Central memory CD8-positive, alpha-beta T cell (primary cell): ENCODE results near the gene CLUH.
"Not testable (repeated sequence)": the region's sequence is repeated elsewhere in the genome, so short reads cannot be mapped to it uniquely, and the experiment has no call there.

Experiments
- ATAC-seq: fragments of 150-1000 bp; cut with Tn5 transposase; replicated peaks from 2 replicates; pipeline ENCODE4 v1.10.0; 2022; ENCODE audit warnings: mild to moderate bottlenecking, moderate FRiP score, moderate number of reproducible peaks; ENCODE audit not compliant: poor library complexity, severe bottlenecking; ENCODE audit errors: extremely low read depth
- DNase-seq, 2 donors: peaks; one replicate each; pipeline ENCODE4 v3.0.0; 2021; ENCODE audit warnings: low spot score in 2 of 2
- H3K27ac Mint-ChIP-seq: one replicate; pipeline ENCODE4 v1.8.0; 2022; ENCODE audit warnings: low read depth, mild to moderate bottlenecking, moderate library complexity, mixed read lengths
- H3K27me3 Mint-ChIP-seq: one replicate; pipeline ENCODE4 v1.8.0; 2022; ENCODE audit warnings: mixed read lengths
- H3K36me3 Mint-ChIP-seq: one replicate; pipeline ENCODE4 v1.8.0; 2022; ENCODE audit warnings: mild to moderate bottlenecking, moderate library complexity, mixed read lengths; ENCODE audit not compliant: insufficient read depth
- H3K4me1 Mint-ChIP-seq: one replicate; pipeline ENCODE4 v1.8.0; 2022; ENCODE audit warnings: mixed read lengths
- H3K4me3 Mint-ChIP-seq: one replicate; pipeline ENCODE4 v1.8.0; 2022; ENCODE audit warnings: mild to moderate bottlenecking, moderate library complexity, mixed read lengths
- H3K9me3 Mint-ChIP-seq: one replicate; pipeline ENCODE4 v1.8.0; 2022; ENCODE audit warnings: mixed read lengths

Gene CLUH

GRCh38 chr17:2684549-2684948 lies 27.0 kb downstream of the CLUH start:
- Mint-ChIP-seq H3K4me1 (peaks cover 14% of the 10 kb centered on the region), H3K36me3 (peaks cover 52% of the 10 kb centered on the region), H3K9me3 (no peaks in the 10 kb centered on the region), H3K4me3 (no peak overlapping the region), H3K27me3 (no peaks in the 10 kb centered on the region), H3K27ac (no peak overlapping the region)
- ATAC-seq (no peak), DNase-seq (no peak)

- ATAC-seq: no peak
- Mint-ChIP-seq H3K4me3 (no peak overlapping the region), H3K36me3 (peaks cover 52% of the 10 kb centered on the region), H3K9me3 (no peaks in the 10 kb centered on the region), H3K4me1 (peaks cover 12% of the 10 kb centered on the region), H3K27me3 (no peaks in the 10 kb centered on the region), H3K27ac (no peak overlapping the region)
- no peak for DNase-seq
Observed at GRCh38 chr17:2683912-2684311, 27.7 kb downstream of the CLUH start.

GRCh38 chr17:2682176-2682938 lies 29.2 kb downstream of the CLUH start:
- ATAC-seq (no peak), DNase-seq (no peak)
- H3K27me3 Mint-ChIP-seq: no peaks in the 10 kb centered on the region
- no peak overlapping the region for H3K27ac Mint-ChIP-seq
- no peaks in the 10 kb centered on the region for H3K9me3 Mint-ChIP-seq
- H3K36me3 Mint-ChIP-seq: peaks cover 51% of the 10 kb centered on the region
- H3K4me3 Mint-ChIP-seq: no peak overlapping the region
- H3K4me1 Mint-ChIP-seq: peaks cover 6% of the 10 kb centered on the region

DNA sequence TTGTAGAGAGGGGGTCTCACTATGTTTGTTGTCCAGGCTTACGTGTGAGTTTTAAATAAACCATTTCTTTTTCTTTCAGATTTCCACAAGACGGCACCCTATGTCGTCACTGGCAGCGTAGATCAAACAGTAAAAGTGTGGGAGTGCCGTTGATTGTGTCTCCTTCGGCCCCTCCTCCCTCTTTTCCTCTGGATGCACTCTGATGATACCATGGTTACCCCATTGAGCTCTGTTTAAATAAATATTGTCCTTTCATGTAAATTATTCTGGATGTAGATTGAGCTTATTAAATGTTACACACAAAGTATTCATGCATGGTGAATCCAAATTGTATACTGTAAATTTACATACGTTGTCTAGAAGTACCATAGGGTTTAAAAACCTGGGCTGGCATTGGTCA lies 29.9 kb downstream of the CLUH start:
- H3K27ac Mint-ChIP-seq: no peak overlapping the region
- no peak for ATAC-seq
- H3K36me3 Mint-ChIP-seq: peaks cover 55% of the 10 kb centered on the region
- H3K27me3 Mint-ChIP-seq: no peaks in the 10 kb centered on the region
- peaks cover 5% of the 10 kb centered on the region for H3K4me1 Mint-ChIP-seq
- no peaks in the 10 kb centered on the region for H3K9me3 Mint-ChIP-seq
- H3K4me3 Mint-ChIP-seq: no peak overlapping the region
- DNase-seq: no peak

- Mint-ChIP-seq H3K36me3 (peaks cover 57% of the 10 kb centered on the region), H3K27me3 (no peaks in the 10 kb centered on the region)
Observed at GRCh38 chr17:2680961-2681360, 30.6 kb downstream of the CLUH start.

DNA sequence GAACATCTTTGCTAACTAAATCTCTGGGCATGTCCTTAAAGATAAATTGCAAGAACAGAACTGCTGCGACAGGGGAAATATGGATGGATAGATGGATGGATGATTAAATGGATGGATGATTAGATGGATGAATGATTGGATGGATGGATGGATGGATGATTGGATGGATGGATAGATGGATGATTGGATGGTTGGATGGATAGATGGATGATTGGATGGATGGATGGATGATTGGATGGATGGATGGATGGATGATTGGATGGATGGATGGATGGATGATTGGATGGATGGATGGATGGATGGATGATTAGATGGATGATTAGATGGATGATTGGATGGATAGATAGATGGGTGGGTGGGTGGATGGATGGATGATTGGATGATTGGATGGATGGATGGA lies 32.3 kb downstream of the CLUH start:
- Mint-ChIP-seq H3K36me3 (peaks cover 59% of the 10 kb centered on the region), H3K4me1 (peaks cover 11% of the 10 kb centered on the region)
- H3K27me3 Mint-ChIP-seq, ATAC-seq, H3K4me3 Mint-ChIP-seq, H3K9me3 Mint-ChIP-seq, DNase-seq, H3K27ac Mint-ChIP-seq: not testable (repeated sequence)

More at GRCh38 chr17:2680961-2681360, 30.6 kb downstream of the CLUH start:
- no peak overlapping the region for H3K27ac Mint-ChIP-seq
- peaks cover 5% of the 10 kb centered on the region for H3K4me1 Mint-ChIP-seq
- ATAC-seq (no peak), DNase-seq (no peak)
- no peaks in the 10 kb centered on the region for H3K9me3 Mint-ChIP-seq
- no peak overlapping the region for H3K4me3 Mint-ChIP-seq

DNA sequence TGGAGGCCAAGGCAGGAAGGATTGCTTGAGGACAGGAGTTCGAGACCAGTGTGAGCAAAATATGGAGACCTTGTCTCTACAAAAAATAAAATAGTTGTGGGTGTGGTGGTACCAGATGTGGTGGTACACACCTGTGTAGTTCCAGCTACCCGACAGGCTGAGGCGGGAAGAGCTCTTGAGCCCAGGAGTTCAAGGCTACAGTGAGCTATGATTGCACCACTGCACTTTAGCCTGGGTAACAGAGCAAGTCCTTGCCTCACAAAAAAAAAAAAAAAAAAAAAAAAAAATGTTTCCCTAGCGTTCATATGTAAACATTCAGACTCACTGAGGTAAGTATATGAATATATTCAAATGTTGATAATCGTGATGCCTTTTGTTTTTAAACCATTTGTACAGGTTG lies 39.5 kb downstream of the CLUH start:
- ATAC-seq (no peak), DNase-seq (no peak)
- Mint-ChIP-seq H3K9me3 (no peaks in the 10 kb centered on the region), H3K36me3 (peaks cover 71% of the 10 kb centered on the region), H3K4me1 (peaks cover 6% of the 10 kb centered on the region), H3K4me3 (no peak overlapping the region), H3K27me3 (no peaks in the 10 kb centered on the region), H3K27ac (no peak overlapping the region)

GRCh38 chr17:2660410-2660809 lies 51.2 kb downstream of the CLUH start:
- not testable (repeated sequence) for H3K4me3 Mint-ChIP-seq, H3K9me3 Mint-ChIP-seq, H3K27me3 Mint-ChIP-seq, ATAC-seq, DNase-seq
- Mint-ChIP-seq H3K36me3 (peaks cover 26% of the 10 kb centered on the region), H3K4me1 (peaks cover 61% of the 10 kb centered on the region), H3K27ac (peak overlapping the region; percentile 93)

DNA sequence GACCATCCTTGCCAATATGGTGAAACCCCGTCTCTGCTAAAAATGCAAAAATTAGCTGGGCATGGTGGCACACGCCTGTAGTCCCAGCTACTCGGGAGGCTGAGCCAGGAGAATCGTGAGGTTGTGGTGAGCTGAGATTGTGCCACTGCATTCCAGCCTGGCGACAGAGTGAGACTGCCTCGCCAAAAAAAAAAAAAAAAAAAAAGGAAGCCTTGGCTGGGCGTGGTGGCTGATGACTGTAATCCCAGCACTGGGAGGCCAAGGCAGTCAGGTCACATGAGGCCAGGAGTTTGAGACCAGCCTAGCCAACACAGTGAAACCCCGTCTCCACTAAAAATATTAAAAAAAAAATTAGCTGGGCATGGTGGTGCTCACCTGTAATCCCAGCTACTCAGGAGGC lies 52.2 kb downstream of the CLUH start:
- DNase-seq, H3K27me3 Mint-ChIP-seq: not testable (repeated sequence)
- peaks cover 61% of the 10 kb centered on the region for H3K4me1 Mint-ChIP-seq

DNA sequence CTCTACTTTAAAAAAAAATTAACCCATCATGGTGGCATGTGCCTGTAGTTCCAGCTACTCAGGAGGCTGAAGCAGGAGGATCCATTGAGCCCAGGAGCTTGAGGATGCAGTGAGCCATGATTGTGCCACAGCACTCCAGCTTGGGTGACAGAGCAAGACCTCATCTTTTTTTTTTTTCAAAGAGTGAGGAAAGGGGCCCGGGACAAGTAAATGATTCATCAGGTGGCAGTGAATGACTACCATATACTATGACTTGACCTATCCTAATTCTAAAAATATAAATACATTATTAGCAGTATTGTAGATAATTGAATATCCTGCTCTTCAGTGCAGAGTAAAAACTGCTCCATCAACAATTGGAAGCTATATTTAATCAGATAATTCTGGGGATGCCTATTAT lies 55.3 kb downstream of the CLUH start:
- no peak overlapping the region for H3K27ac Mint-ChIP-seq
- no peaks in the 10 kb centered on the region for H3K9me3 Mint-ChIP-seq
- no peak for DNase-seq
- H3K4me3 Mint-ChIP-seq: no peak overlapping the region
- no peaks in the 10 kb centered on the region for H3K27me3 Mint-ChIP-seq
- no peak for ATAC-seq
- peaks cover 49% of the 10 kb centered on the region for H3K4me1 Mint-ChIP-seq
- peaks cover 23% of the 10 kb centered on the region for H3K36me3 Mint-ChIP-seq

More for the DNA sequence above, 52.2 kb downstream of the CLUH start:
- H3K36me3 Mint-ChIP-seq: peaks cover 23% of the 10 kb centered on the region
- H3K4me3 Mint-ChIP-seq, H3K9me3 Mint-ChIP-seq, ATAC-seq, H3K27ac Mint-ChIP-seq: not testable (repeated sequence)

DNA sequence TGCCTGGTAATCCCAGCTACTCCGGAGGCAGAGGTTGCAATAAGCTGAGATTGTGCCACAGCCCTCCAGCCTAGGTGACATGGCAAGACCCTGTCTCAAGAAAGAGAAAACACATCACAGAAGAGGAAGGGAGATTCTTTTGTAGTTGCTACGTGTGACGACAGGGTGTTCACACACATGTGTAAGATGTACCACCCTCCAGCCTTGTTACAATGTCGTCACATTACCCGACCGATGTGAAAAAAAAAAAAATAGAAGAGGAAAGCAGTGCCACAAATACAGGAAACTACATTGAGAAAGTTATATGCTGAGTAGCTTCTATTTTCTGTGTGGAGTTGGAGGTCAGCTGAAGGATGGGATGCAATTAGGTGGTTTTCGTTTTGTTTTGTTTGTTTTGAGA lies 56.0 kb downstream of the CLUH start:
- Mint-ChIP-seq H3K36me3 (peaks cover 24% of the 10 kb centered on the region), H3K9me3 (no peaks in the 10 kb centered on the region), H3K4me1 (peaks cover 42% of the 10 kb centered on the region), H3K27ac (peak overlapping the region; percentile 80), H3K27me3 (no peaks in the 10 kb centered on the region), H3K4me3 (no peak overlapping the region)
- no peak for DNase-seq
- peak; percentile 77 for ATAC-seq

GRCh38 chr17:2652911-2653310 lies 58.7 kb downstream of the CLUH start:
- not testable (repeated sequence) for H3K27me3 Mint-ChIP-seq, H3K9me3 Mint-ChIP-seq, H3K27ac Mint-ChIP-seq, H3K4me3 Mint-ChIP-seq, ATAC-seq, DNase-seq
- peaks cover 21% of the 10 kb centered on the region for H3K36me3 Mint-ChIP-seq
- H3K4me1 Mint-ChIP-seq: peaks cover 30% of the 10 kb centered on the region

GRCh38 chr17:2649191-2649590 lies 62.4 kb downstream of the CLUH start:
- Mint-ChIP-seq H3K27me3 (no peaks in the 10 kb centered on the region), H3K36me3 (peaks cover 20% of the 10 kb centered on the region), H3K4me1 (peaks cover 5% of the 10 kb centered on the region), H3K4me3 (no peak overlapping the region), H3K27ac (no peak overlapping the region), H3K9me3 (no peaks in the 10 kb centered on the region)
- ATAC-seq (no peak), DNase-seq (no peak)
